ENCODE results near the gene CERCAM.

The CERCAM gene, protein sequence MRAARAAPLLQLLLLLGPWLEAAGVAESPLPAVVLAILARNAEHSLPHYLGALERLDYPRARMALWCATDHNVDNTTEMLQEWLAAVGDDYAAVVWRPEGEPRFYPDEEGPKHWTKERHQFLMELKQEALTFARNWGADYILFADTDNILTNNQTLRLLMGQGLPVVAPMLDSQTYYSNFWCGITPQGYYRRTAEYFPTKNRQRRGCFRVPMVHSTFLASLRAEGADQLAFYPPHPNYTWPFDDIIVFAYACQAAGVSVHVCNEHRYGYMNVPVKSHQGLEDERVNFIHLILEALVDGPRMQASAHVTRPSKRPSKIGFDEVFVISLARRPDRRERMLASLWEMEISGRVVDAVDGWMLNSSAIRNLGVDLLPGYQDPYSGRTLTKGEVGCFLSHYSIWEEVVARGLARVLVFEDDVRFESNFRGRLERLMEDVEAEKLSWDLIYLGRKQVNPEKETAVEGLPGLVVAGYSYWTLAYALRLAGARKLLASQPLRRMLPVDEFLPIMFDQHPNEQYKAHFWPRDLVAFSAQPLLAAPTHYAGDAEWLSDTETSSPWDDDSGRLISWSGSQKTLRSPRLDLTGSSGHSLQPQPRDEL

DNA sequence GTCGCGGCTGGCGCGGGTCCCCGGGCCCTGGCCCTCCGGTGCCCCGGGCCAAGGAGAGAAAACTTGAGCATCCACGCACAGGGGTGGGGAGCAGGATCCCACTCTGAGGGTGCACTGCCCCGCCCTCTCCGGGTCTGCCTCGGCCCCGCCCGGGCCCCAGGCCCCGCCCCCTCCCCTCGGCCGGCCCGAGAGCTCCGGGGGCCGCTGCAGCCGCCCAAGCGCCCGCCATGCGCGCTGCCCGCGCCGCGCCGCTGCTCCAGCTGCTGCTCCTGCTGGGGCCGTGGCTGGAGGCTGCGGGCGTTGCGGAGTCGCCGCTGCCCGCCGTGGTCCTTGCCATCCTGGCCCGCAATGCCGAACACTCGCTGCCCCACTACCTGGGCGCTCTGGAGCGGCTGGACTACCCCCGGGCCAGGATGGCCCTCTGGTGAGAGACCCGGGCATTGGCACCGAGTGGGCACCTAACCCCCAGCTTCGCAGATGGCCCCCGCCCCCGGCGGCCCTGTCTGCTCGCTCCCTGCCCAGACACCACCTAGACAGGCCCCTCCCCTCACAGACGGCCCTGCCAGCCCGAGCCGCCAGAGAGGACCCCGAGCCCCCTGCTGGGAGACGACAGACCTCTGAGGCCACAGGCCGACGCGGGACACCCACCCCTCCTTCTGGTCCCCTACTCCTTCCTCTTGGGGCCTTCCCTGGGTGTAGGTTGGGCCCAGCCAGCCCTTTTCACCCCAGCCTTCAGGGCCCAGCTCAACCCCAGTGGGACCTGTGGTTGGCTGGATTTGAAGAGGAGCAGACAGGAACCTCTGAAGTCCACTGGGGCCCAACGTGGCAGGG, at the start of gene CERCAM:
Gene CERCAM, plus strand, starts transcription at position 207 of the 831 bp plus-strand sequence. Its CDS starts 21 bp downstream, at position 228.
- DNase-seq (ENCODE audit: low spot score) = no peak
- H3K36me3 ChIP-seq (ENCODE audit: low read depth) = no peaks in the 10 kb centered on the region
- no peaks in the 10 kb centered on the region for H3K4me1 ChIP-seq (ENCODE audit: insufficient read depth, poor library complexity, severe bottlenecking)
- peak within 1 kb of the TSS; percentile 85 for H3K4me3 ChIP-seq (ENCODE audit: severe bottlenecking)
- H3K27ac ChIP-seq (ENCODE audit: poor library complexity, severe bottlenecking) = peak within 1 kb of the TSS; percentile 40
- H3K27me3 ChIP-seq (ENCODE audit: insufficient read depth, poor library complexity, severe bottlenecking) = no peaks in the 10 kb centered on the region
- TF ChIP-seq, protein P1, sequence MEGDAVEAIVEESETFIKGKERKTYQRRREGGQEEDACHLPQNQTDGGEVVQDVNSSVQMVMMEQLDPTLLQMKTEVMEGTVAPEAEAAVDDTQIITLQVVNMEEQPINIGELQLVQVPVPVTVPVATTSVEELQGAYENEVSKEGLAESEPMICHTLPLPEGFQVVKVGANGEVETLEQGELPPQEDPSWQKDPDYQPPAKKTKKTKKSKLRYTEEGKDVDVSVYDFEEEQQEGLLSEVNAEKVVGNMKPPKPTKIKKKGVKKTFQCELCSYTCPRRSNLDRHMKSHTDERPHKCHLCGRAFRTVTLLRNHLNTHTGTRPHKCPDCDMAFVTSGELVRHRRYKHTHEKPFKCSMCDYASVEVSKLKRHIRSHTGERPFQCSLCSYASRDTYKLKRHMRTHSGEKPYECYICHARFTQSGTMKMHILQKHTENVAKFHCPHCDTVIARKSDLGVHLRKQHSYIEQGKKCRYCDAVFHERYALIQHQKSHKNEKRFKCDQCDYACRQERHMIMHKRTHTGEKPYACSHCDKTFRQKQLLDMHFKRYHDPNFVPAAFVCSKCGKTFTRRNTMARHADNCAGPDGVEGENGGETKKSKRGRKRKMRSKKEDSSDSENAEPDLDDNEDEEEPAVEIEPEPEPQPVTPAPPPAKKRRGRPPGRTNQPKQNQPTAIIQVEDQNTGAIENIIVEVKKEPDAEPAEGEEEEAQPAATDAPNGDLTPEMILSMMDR (IDR thresholded peaks at IDR 0.05; ENCODE audit: poor library complexity, severe bottlenecking) = peak; percentile 23
- ATAC-seq (ENCODE audit: low read depth) = peak; percentile 78
- no peaks in the 10 kb centered on the region for H3K9me3 ChIP-seq (ENCODE audit: severe bottlenecking)

DNA sequence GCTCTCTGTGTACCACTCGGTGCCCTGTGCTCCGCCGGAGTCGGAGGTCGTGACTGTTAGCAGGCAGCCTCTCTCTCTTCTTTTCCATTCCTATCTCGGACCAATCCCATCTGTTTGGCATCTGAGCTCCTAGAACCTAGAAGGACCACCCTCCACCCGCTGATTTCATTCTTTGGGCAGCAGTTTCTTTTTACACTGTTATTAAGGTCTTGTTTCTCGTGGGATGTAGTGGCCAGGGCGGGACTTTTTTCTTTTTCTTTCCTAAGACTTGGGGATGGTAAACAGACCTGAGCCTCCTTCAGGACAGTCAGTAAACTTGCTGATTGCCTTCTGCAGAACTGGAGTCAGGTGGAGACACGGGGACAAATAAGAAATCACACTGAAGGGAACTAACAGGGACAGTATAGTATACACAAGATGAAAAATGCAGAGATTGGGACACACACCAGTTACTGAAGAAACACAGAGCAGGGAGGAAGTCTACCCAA, 49.0 kb upstream of the CERCAM start:
- Histone ChIP-seq H3K36me3 (ENCODE audit: low read depth) (peaks cover 15% of the 10 kb centered on the region; the same call in 1 of the 2 replicates), H3K27me3 (ENCODE audit: insufficient read depth, poor library complexity, severe bottlenecking) (no peaks in the 10 kb centered on the region), H3K4me3 (ENCODE audit: severe bottlenecking) (peak overlapping the region; percentile 58), H3K27ac (ENCODE audit: poor library complexity, severe bottlenecking) (peak overlapping the region; percentile 62), H3K4me1 (ENCODE audit: insufficient read depth, poor library complexity, severe bottlenecking) (peaks cover 3% of the 10 kb centered on the region), H3K9me3 (ENCODE audit: severe bottlenecking) (no peaks in the 10 kb centered on the region)
- no peak for DNase-seq (ENCODE audit: low spot score)
- TF ChIP-seq, protein P1 (IDR thresholded peaks at IDR 0.05; ENCODE audit: poor library complexity, severe bottlenecking) = no peak
- no peak; the same call in 2 of the 3 replicates for ATAC-seq (ENCODE audit: low read depth)

DNA sequence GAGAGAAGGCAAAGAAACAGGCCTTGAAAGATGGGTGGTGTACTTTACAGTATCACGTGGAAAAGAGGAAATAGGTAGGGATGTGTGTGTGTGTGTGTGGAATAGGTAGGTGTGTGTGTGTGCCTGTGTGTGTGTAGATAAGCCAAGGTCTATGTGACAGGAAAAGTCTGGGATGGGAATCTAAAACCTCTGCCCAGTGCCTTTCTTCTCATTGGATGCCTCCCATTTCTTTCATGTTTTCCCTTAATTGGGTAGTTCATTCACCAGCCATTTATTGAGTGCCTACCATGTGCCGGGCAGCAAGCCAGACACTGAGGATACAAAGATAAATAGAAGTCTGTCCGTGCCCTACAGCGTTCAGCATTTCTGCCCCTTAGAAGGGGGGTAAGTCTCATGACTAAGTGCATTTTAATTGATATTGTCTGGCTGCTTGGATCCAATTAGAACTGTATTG, 48.4 kb upstream of the CERCAM start:
- TF ChIP-seq, protein P1 (IDR thresholded peaks at IDR 0.05; ENCODE audit: poor library complexity, severe bottlenecking) = no peak
- Histone ChIP-seq H3K27ac (ENCODE audit: poor library complexity, severe bottlenecking) (peak overlapping the region; percentile 62), H3K9me3 (ENCODE audit: severe bottlenecking) (no peaks in the 10 kb centered on the region), H3K27me3 (ENCODE audit: insufficient read depth, poor library complexity, severe bottlenecking) (no peaks in the 10 kb centered on the region), H3K4me3 (ENCODE audit: severe bottlenecking) (peak overlapping the region; percentile 58), H3K4me1 (ENCODE audit: insufficient read depth, poor library complexity, severe bottlenecking) (peaks cover 3% of the 10 kb centered on the region), H3K36me3 (ENCODE audit: low read depth) (peaks cover 20% of the 10 kb centered on the region; the same call in 1 of the 2 replicates)
- ATAC-seq (ENCODE audit: low read depth) (no peak), DNase-seq (ENCODE audit: low spot score) (no peak)

DNA sequence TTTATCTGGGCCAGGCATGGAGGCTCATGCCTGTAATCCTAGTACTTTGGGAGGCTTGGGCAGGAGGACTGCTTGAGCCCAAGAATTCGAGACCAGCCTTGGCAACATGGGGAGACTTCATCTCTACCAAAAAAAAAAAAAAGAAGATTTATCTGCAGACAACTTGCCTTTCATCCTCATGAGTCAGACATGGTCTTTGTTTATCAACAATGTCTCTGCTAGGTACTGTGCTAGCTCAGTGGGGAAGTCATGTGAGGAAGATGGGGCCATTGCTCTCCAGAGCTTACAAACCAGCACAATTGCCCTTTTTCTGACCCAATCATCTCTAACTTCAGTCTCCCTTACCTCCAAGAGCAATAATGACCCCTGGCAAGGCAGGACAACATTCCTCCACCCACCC, 47.9 kb upstream of the CERCAM start:
- Histone ChIP-seq H3K4me3 (ENCODE audit: severe bottlenecking) (no peak overlapping the region), H3K36me3 (ENCODE audit: low read depth) (peaks cover 26% of the 10 kb centered on the region), H3K27ac (ENCODE audit: poor library complexity, severe bottlenecking) (peak overlapping the region; percentile 62), H3K9me3 (ENCODE audit: severe bottlenecking) (no peaks in the 10 kb centered on the region), H3K4me1 (ENCODE audit: insufficient read depth, poor library complexity, severe bottlenecking) (peaks cover 3% of the 10 kb centered on the region), H3K27me3 (ENCODE audit: insufficient read depth, poor library complexity, severe bottlenecking) (no peaks in the 10 kb centered on the region)
- TF ChIP-seq, protein P1 (IDR thresholded peaks at IDR 0.05; ENCODE audit: poor library complexity, severe bottlenecking) = no peak
- ATAC-seq (ENCODE audit: low read depth) = no peak
- no peak for DNase-seq (ENCODE audit: low spot score)
